Neutrophil (primary cell): ENCODE measurements around the gene ALLC.

Experiments used
- H3K27ac ChIP-seq: fragments of 200-600 bp; sonication (generic); 2 replicates; pipeline ENCODE4 v1.5.1; 2016; ENCODE audit warnings: mild to moderate bottlenecking, moderate library complexity
- H3K27me3 ChIP-seq: fragments of 200-600 bp; sonication (generic); 2 replicates; pipeline ENCODE4 v1.6.0; 2016; ENCODE audit warnings: mild to moderate bottlenecking
- H3K36me3 ChIP-seq: fragments of 200-600 bp; sonication (generic); 2 replicates; pipeline ENCODE4 v1.5.1; 2017
- H3K4me1 ChIP-seq, 2 experiments: fragments of 200-600 bp in 1 of 2; sonication (generic) in 1 of 2; 1 replicate in 1 of 2; 2 replicates in 1 of 2; pipeline versions ENCODE4 v1.5.1 to v1.6.1; 2013 to 2016; ENCODE audit warnings: low read depth in 1 of 2, low read length in 1 of 2, mild to moderate bottlenecking in 1 of 2, moderate library complexity in 1 of 2; ENCODE audit not compliant: control insufficient read depth in 1 of 2, insufficient read depth in 1 of 2
- H3K4me3 ChIP-seq, 2 experiments: fragments of 200-600 bp in 1 of 2; sonication (generic) in 1 of 2; 1 replicate in 1 of 2; 2 replicates in 1 of 2; pipeline ENCODE4 v1.5.1; 2013 to 2016; ENCODE audit warnings: low read depth in 1 of 2, low read length in 1 of 2, mild to moderate bottlenecking in 1 of 2, moderate library complexity in 1 of 2
- H3K9me3 ChIP-seq: fragments of 200-600 bp; sonication (generic); 2 replicates; pipeline ENCODE4 v1.5.1; 2016
- TF ChIP-seq, protein P1 (sequence below): fragments of 200-600 bp; sonication (generic); IDR thresholded peaks from 2 replicates; pipeline ENCODE4 v1.5.1; 2016; ENCODE audit warnings: antibody characterized with exemption

The ALLC gene

DNA sequence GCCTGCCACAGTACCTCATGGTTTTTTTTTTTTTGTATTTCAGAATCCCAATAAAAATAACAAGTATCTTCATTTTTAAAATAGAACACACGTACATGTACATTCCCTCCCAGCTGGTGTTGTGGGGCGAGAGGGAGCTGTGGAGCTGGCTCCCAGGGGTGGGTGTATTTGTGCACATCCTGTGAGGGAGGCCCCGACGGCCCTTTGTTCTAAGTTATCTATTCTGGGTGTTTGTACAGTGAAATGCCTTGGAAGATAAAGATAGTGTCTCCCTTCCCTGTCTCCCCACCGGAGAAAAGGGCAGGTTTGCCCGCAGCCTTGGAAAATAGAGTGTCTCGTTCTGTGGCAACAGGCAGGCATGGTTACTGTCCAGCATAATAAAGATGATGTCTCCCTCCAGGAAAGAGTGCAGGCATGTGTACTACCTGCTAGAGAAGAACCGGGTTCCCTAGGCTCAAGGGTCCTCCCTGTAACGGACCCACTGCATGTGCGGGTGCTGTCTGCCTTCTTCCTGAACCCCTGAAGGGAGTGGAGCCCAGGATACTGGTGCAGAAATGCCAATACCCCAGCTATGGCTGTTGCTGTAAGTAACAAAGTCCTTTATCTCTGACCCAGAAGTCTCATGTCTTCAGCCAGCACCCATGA, 12.1 kb upstream of the ALLC start:
- Histone ChIP-seq H3K36me3 (no peaks in the 10 kb centered on the region), H3K27me3 (peaks cover 18% of the 10 kb centered on the region), H3K4me1 (no peaks in the 10 kb centered on the region), H3K4me3 (no peak overlapping the region), H3K27ac (no peak overlapping the region), H3K9me3 (no peaks in the 10 kb centered on the region)
- TF ChIP-seq, protein P1, sequence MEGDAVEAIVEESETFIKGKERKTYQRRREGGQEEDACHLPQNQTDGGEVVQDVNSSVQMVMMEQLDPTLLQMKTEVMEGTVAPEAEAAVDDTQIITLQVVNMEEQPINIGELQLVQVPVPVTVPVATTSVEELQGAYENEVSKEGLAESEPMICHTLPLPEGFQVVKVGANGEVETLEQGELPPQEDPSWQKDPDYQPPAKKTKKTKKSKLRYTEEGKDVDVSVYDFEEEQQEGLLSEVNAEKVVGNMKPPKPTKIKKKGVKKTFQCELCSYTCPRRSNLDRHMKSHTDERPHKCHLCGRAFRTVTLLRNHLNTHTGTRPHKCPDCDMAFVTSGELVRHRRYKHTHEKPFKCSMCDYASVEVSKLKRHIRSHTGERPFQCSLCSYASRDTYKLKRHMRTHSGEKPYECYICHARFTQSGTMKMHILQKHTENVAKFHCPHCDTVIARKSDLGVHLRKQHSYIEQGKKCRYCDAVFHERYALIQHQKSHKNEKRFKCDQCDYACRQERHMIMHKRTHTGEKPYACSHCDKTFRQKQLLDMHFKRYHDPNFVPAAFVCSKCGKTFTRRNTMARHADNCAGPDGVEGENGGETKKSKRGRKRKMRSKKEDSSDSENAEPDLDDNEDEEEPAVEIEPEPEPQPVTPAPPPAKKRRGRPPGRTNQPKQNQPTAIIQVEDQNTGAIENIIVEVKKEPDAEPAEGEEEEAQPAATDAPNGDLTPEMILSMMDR = no peak

DNA sequence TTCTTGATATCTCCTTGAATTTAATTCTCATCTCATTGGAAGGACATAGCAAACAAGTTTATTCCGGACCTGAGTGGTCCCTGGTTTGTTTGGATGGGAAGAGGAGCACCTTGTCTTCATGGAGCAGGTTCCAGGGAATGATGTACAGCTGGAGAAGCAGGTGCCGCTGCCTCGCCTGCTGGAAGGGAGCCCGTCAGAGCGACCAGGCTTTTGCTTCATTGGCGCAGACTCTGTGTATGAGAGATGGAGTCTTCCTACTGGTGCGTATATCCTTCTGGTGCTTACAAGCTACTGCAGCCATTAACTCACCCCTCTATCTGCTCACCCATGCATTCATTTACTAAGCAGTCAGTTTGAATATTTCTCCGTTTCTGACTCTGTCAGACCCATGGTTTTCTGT, 11.6 kb upstream of the ALLC start:
- TF ChIP-seq, protein P1 = no peak
- H3K9me3 ChIP-seq = no peaks in the 10 kb centered on the region
- no peaks in the 10 kb centered on the region for H3K4me1 ChIP-seq
- H3K27ac ChIP-seq = no peak overlapping the region
- no peaks in the 10 kb centered on the region for H3K36me3 ChIP-seq
- H3K4me3 ChIP-seq = no peak overlapping the region
- peaks cover 24% of the 10 kb centered on the region for H3K27me3 ChIP-seq

DNA sequence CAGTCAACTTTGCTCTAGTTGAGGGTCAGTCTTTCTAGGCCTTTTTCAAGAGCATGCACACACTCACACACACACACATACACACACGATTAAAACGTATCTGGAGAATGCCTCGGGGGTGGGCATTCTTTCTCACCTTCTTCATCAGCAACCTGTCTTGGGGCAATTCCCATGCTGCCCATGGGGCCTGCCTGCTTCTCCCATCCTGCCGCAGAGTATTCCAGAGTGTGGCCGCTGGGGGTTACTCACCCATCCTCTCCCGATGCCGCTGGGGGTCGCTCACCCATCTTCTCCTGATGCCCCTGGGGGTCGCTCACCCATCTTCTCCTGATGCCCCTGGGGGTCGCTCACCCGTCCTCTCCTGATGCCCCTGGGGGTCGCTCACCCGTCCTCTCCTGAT, 10.8 kb upstream of the ALLC start:
- Histone ChIP-seq H3K9me3 (no peaks in the 10 kb centered on the region), H3K27me3 (peaks cover 32% of the 10 kb centered on the region), H3K4me3 (no peak overlapping the region), H3K4me1 (no peaks in the 10 kb centered on the region), H3K36me3 (no peaks in the 10 kb centered on the region), H3K27ac (no peak overlapping the region)
- TF ChIP-seq, protein P1 = no peak

DNA sequence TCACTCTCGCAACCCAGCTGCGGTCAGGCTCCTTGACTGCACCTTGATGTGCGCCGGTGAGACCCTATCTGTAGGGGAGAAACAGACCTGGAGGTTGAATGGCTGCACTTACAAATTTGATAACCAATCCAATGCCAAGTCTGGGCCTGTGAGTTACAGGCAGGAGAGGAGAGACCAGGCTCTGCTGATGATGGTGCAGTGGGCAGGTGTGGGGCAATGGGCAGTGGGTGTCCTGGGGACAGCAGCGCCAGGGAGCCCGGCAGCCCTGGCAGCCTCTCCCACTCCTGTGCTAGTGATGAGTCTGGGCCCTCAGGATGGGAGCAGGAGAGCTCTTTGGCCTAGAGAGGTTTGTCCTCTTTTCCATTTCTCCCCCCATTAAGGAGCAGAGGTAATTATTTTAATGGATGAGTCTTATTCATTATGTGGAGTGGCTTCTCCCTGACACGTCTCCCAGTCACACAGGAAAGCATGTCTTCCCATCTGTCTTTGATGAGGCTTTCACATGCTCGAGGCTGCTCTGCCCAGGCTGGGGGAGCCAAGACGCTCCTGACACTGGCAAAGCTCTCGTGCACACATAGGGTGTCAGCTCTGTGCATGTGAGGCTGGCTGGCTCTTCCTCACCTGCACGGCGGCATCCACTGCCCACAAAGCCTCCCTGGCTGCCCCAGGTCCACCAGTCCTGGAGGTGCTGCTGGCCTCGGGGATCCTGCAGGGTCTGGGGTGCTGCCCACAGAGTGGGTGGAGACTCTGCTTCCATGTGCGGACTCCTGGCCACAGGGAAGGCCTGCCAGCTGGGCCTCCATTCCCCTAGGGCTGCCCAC, 10.0 kb upstream of the ALLC start:
- H3K9me3 ChIP-seq = no peaks in the 10 kb centered on the region
- H3K27me3 ChIP-seq = peaks cover 40% of the 10 kb centered on the region
- TF ChIP-seq, protein P1 = no peak
- H3K36me3 ChIP-seq = no peaks in the 10 kb centered on the region
- H3K27ac ChIP-seq = no peak overlapping the region
- H3K4me3 ChIP-seq = no peak overlapping the region
- no peaks in the 10 kb centered on the region for H3K4me1 ChIP-seq

DNA sequence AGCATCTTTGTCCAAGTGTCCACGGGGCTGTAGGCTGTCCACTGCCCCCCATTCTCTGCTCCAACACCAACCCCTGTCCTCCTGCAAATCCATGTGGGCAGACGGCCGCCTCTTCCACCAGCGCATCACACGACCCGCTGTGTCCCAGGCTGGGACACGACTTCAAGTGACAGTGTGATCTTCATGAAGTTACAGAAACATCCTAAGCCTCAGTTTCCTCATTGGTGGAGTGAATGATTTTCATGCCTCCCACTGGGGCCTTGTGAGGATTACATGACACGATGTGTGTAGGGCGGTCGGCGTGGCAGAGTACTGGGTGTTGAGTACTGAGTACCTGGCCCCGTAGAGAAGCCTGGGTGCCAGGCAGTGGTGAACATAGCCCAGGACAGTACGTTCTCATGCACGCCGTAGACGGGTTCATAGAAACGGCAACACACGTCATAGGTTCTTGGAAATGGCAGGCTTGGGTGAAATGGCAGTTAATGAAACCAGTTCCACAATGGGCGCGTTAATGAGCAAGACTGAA, 9.3 kb upstream of the ALLC start:
- no peak overlapping the region for H3K27ac ChIP-seq

More for the DNA sequence above, 9.3 kb upstream of the ALLC start:
- Histone ChIP-seq H3K27me3 (peaks cover 46% of the 10 kb centered on the region), H3K9me3 (no peaks in the 10 kb centered on the region), H3K36me3 (no peaks in the 10 kb centered on the region), H3K4me1 (no peaks in the 10 kb centered on the region), H3K4me3 (no peak overlapping the region)
- TF ChIP-seq, protein P1 = no peak
